DMS53 treated with DMSO at 0.1 percent for 48 hours (cell line): ENCODE data around the gene NOL9.

Source experiments
- DNase-seq: peaks from one replicate; lab custom pipeline; 2025; ENCODE audit not compliant: unreplicated experiment; lab: John Stamatoyannopoulos, UW

NOL9 gene

DNA sequence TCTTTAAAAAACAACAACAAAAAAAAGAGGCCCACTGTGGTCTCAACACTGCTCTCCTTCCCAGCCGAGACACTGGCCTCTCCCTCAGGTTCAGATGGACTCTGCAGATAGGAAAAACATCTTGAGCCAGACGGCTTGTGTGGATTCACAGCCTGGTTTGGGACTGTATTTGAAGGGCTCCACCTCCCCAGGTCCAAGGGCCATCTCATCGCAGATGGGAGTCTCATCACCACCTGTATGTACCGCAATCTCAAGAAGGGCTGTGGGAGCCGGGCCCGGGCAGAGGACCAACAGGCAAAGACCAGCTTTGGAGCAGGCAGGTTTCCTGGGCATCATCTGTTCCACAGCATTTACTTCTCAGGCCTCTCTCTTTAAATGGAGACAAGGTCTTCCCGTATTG lies 35.7 kb upstream of the NOL9 start:
- DNase-seq, result no peak

- DNase-seq, result no peak
Measured at GRCh38 chr1:6588893-6589520, 34.7 kb upstream of the NOL9 start.

- no peak for DNase-seq
Measured at GRCh38 chr1:6588128-6588892, 34.0 kb upstream of the NOL9 start.

DNA sequence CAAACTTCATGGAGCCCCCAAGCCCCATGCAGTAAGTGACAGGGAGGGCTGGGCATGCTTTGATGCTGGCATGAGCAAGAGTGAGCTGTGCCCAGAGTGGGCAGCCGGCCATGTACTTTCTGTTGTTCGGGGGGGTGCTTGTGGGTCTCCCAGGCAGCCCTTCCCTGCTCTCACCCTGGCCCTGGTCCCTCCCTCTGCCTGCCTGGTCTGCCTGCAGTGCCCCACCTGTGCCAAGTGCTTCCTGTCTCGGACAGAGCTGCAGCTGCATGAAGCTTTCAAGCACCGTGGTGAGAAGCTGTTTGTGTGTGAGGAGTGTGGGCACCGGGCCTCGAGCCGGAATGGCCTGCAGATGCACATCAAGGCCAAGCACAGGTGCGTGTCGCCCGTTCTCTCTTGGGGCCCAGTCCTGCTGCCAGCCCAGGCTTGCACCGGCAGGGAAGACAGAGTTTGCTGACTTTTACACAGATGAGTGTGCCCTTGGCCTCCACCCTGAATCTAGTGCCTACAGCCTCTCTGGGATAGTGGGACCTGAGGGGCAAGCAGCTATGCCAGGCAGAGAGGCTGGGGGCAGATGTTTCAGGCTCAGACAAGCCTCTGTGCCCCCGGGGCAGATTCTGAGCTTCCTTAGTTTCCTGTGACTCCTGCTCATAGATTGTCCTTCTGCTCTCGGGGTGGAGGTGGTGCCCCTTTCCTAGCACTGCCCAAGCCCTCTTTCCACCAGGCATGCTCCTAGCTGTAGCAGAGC lies 33.1 kb upstream of the NOL9 start:
- peak; percentile 26 for DNase-seq

DNA sequence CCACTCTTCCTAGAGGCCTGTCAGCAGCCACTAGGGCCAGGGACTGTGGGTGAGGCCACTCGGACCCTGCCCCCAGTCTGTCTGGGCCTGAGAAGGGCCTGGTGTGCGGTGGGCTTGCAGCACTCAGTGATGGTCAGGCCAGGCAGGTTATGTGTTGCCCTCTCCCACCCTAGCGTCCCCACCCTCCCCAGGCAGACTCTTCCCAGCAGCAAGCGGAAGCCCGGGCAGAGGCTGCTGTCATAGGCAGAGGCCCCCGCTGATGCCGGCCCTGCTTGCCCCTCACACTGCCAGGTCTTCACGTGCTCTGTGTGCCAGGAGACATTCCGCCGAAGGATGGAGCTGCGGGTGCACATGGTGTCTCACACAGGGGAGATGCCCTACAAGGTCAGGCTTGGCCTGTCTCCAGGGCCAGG lies 32.1 kb upstream of the NOL9 start:
- DNase-seq, result no peak

GRCh38 chr1:6585841-6586240 lies 31.5 kb upstream of the NOL9 start:
- no peak for DNase-seq

- no peak for DNase-seq
Measured at GRCh38 chr1:6585081-6585722, 30.9 kb upstream of the NOL9 start.

DNA sequence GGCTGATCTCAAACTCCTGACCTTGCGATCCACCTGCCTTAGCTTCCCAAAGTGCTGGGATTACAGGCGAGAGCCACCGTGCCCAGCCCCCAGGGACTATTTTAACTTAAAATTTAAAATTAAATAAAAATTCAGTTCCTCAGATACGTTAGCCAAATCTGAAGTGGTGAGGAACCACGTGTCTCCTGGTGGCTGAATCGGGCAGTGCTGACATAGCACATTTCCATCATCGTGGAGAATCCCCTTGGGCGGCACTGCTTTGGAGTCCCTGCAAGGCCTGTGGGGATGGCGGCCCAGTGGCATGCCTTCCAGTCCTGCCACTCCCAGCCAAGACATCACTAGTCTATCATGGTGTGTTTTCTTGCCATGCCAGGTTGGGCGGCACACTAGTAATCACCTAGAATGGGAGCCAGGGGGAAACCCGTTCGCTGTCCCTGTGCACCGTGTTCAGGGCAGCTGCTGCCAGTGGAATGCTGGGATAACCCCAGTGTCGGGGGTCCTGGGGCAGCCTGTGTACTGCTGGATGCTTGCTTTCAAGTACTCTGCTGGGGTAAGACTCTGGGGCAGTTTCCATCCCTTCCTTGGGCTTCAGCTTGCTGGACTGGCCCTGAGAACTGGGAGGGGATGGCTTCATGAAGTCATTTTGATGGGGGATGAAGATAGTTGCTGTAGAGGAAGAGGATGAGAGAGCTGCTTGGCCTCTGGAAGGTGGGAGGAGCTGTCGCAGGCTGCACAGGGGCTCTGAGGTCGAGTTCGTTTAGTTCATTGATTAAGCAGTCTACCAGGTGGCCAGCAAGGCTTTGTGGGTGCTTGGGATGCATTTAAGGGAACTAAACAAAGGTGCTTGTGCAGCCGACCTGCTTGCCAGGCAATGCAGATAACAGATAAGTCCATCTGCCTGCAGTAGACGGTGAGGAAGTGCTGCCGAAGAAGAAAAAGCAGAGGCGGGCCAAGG lies 30.1 kb upstream of the NOL9 start:
- no peak for DNase-seq

- peak; percentile 88 for DNase-seq
Measured at GRCh38 chr1:6582370-6582769, 28.1 kb upstream of the NOL9 start.

DNA sequence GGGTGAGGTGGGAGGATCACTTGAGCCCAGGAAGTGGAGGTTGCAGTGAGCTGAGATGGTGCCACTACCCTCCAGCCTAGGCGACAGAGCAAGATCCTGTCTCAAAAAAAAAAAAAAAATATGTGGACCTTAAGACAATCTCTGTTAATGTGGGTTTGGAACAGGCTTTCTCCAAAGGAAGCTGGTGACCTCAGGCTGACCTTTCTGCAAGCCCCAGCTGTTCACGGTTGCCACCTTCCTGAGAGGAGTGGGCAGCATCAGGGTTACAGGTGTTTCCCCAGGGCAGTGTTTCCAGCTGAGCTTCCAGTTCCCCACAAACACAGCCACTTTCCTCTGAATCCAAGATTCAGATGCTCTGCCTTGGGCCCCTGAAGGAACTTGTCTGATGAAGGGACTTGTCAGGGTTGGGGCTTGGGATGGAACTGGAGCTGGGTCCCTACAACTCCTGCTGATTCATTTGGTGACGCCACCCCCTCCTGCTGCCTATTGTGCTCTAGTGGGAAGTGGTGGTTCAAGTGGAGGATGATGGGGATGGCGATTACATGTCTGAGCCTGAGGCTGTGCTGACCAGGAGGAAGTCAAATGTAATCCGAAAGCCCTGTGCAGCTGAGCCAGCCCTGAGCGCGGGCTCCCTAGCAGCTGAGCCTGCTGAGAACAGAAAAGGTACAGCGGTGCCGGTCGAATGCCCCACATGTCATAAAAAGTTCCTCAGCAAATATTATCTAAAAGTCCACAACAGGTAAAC lies 27.4 kb upstream of the NOL9 start:
- peak; percentile 68 for DNase-seq

DNA sequence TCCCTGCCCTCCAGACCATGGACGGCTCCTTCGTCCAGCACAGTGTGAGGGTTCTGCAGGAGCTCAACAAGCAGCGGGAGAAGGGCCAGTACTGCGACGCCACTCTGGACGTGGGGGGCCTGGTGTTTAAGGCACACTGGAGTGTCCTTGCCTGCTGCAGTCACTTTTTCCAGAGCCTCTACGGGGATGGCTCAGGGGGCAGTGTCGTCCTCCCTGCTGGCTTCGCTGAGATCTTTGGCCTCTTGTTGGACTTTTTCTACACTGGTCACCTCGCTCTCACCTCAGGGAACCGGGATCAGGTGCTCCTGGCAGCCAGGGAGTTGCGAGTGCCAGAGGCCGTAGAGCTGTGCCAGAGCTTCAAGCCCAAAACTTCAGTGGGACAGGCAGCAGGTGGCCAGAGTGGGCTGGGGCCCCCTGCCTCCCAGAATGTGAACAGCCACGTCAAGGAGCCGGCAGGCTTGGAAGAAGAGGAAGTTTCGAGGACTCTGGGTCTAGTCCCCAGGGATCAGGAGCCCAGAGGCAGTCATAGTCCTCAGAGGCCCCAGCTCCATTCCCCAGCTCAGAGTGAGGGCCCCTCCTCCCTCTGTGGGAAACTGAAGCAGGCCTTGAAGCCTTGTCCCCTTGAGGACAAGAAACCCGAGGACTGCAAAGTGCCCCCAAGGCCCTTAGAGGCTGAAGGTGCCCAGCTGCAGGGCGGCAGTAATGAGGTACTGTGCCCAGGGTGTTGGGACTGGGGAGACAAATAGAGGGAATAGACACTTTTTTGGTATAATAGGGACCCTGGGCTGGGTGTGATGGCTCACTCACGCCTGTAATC lies 26.5 kb upstream of the NOL9 start:
- DNase-seq, result no peak

GRCh38 chr1:6580119-6580592 lies 25.8 kb upstream of the NOL9 start:
- DNase-seq, result no peak

- DNase-seq, result peak; percentile 95
Measured at GRCh38 chr1:6579374-6580118, 25.2 kb upstream of the NOL9 start, which contains the start of gene ZBTB48. Gene ZBTB48, plus strand, starts transcription at chr1:6579994. Its CDS starts 616 bp downstream, at chr1:6580610.

DNA sequence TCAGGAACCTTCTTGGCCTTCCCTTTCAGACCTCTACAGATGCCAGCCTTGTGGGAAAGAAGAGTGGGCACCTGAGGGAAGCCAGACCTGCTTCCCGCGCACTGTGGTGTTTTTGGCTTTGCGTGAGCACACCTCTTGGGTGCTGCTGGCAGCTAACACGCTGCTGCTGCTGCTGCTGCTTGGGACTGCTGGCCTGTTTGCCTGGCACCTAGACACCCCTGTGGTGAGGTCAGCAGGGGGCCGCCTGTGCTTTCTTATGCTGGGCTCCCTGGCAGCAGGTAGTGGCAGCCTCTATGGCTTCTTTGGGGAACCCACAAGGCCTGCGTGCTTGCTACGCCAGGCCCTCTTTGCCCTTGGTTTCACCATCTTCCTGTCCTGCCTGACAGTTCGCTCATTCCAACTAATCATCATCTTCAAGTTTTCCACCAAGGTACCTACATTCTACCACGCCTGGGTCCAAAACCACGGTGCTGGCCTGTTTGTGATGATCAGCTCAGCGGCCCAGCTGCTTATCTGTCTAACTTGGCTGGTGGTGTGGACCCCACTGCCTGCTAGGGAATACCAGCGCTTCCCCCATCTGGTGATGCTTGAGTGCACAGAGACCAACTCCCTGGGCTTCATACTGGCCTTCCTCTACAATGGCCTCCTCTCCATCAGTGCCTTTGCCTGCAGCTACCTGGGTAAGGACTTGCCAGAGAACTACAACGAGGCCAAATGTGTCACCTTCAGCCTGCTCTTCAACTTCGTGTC lies 24.5 kb upstream of the NOL9 start:
- DNase-seq, result no peak

- no peak for DNase-seq
Measured at GRCh38 chr1:6577831-6578525, 23.7 kb upstream of the NOL9 start.

DNA sequence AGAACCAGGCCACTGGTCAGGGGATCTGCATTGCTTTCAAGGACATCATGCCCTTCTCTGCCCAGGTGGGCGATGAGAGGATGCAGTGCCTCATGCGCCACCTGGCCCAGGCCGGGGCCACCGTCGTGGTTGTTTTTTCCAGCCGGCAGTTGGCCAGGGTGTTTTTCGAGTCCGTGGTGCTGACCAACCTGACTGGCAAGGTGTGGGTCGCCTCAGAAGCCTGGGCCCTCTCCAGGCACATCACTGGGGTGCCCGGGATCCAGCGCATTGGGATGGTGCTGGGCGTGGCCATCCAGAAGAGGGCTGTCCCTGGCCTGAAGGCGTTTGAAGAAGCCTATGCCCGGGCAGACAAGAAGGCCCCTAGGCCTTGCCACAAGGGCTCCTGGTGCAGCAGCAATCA lies 20.5 kb upstream of the NOL9 start:
- DNase-seq, result no peak
